Erythroblast (primary cell): ENCODE data around the gene NCKAP5.

ENCODE experiments used
- GATA1 ChIP-seq: IDR thresholded peaks from 2 replicates; pipeline ENCODE4 v1.6.1; 2011; ENCODE audit warnings: low read depth, mild to moderate bottlenecking, control low read depth, low read length, moderate library complexity
- POLR2A ChIP-seq: IDR thresholded peaks from 2 replicates; pipeline ENCODE4 v1.6.1; 2011; ENCODE audit warnings: mild to moderate bottlenecking, low read length

DNA sequence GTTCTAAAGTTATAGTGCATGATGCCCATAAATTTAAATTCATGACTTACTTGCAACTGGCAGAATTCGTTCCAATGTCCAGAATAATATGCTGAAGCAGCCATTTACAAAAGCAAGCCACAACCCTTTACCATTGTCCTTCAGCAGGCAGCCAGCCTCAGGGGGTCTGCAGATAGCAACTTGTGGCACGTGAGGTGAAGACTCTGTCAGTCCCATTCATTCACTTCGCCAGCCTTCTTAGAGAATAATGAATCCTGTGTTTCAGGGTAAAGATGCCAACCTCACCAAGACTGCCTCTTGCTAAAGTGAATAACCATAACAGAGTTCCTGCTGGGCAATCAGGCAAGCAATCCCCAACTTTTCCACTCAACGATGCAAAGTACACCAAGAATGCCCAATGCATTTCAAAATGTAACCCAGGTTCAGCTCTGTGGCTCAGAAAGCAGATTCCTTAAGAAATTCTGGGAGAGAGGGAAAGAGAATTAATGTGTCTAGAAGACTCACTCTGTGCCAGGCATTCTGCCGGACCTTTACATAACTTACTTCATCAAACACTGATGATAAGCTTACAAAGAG lies 315.4 kb downstream of the NCKAP5 start:
- TF ChIP-seq POLR2A (no peak), GATA1 (no peak)
